Lung (tissue), 16 donors: ENCODE measurements around the gene KRT78. TPM values are rescaled to one million over a fixed set of nuclear protein-coding genes. Genes with fewer than 3 reads are reported as not detected.

Source experiments
- ATAC-seq: fragments of 200-7000 bp; cut with Tn5 transposase; one replicate; pipeline ENCODE4 v1.9.1; 2020; ENCODE audit warnings: moderate number of reproducible peaks; ENCODE audit not compliant: insufficient read depth, low FRiP score
- DNase-seq, 3 donors: peaks; one replicate each; pipeline ENCODE4 v3.0.0-alpha.2; 2013 to 2017
- H3K27ac ChIP-seq, 2 donors: one replicate each; pipeline ENCODE4 v1.5.1; 2013; ENCODE audit warnings: mild to moderate bottlenecking in 2 of 2, moderate library complexity in 2 of 2, control low read depth in 1 of 2, inconsistent platforms in 1 of 2, low read depth in 1 of 2, low read length in 1 of 2
- H3K27me3 ChIP-seq, 3 donors: one replicate each; pipeline ENCODE4 v1.5.1; 2013; ENCODE audit warnings: low read length in 2 of 3; ENCODE audit not compliant: control insufficient read depth in 3 of 3, insufficient read depth in 3 of 3
- H3K36me3 ChIP-seq, 4 donors: one replicate each; pipeline ENCODE4 v1.5.1; 2013; ENCODE audit warnings: low read length in 4 of 4, mild to moderate bottlenecking in 1 of 4, moderate library complexity in 1 of 4; ENCODE audit not compliant: control insufficient read depth in 4 of 4, insufficient read depth in 4 of 4
- H3K4me1 ChIP-seq, 5 donors: one replicate each; pipeline ENCODE4 v1.5.1; 2013; ENCODE audit warnings: low read length in 5 of 5, mild to moderate bottlenecking in 2 of 5, moderate library complexity in 1 of 5; ENCODE audit not compliant: control insufficient read depth in 5 of 5, insufficient read depth in 5 of 5
- H3K4me3 ChIP-seq: one replicate; pipeline ENCODE4 v1.5.1; 2013; ENCODE audit warnings: mild to moderate bottlenecking, control low read depth, moderate library complexity
- H3K9ac ChIP-seq, 2 donors: one replicate each; pipeline ENCODE4 v1.5.1; 2013; ENCODE audit warnings: low read length in 2 of 2, control low read depth in 1 of 2; ENCODE audit not compliant: insufficient read depth in 1 of 2
- H3K9me3 ChIP-seq, 4 donors: one replicate each; pipeline ENCODE4 v1.5.1; 2013; ENCODE audit warnings: low read length in 3 of 4, mild to moderate bottlenecking in 1 of 4, moderate library complexity in 1 of 4; ENCODE audit not compliant: control insufficient read depth in 4 of 4, insufficient read depth in 3 of 4
- WGBS, 2 donors: extraction: QIAGEN DNeasy Blood & Tissue Kit; methylation state at CpG; one replicate each; pipeline ENCODE4 v1.1.7; 2013; 5-methylcytosine and 5-hydroxymethylcytosine counted together
- long read RNA-seq, 5 donors: transcript quantifications; one replicate each; lab custom pipeline, GENCODE V29; 2026
- polyA plus RNA-seq, 2 donors: library from polyadenylated mRNA; stranded (reverse); fragments of 200-250 nt; gene quantifications; one replicate each; pipeline ENCODE4 v1.2.1, GENCODE V29; 2013
- total RNA-seq, 2 donors: library from RNA; depleted of rRNA in 1 of 2; stranded (reverse); fragments of >200 nt in 1 of 2; gene quantifications; one replicate each; pipeline ENCODE4 v1.2.1, GENCODE V29; 2014 to 2021
- TF ChIP-seq, protein P1 (sequence below): IDR thresholded peaks from 2 replicates; pipeline ENCODE4 v1.5.1; 2012; ENCODE audit warnings: mild to moderate bottlenecking; ENCODE audit errors: control extremely low read depth, extremely low read depth
- donor health status: control.
- donor health status: control.
- donor health status: Bipolar disorder and iron deficiency.
- donor health status: healthy.
- donor health status: DM: yes; HTN: yes; CAD: no.

The KRT78 gene, protein sequence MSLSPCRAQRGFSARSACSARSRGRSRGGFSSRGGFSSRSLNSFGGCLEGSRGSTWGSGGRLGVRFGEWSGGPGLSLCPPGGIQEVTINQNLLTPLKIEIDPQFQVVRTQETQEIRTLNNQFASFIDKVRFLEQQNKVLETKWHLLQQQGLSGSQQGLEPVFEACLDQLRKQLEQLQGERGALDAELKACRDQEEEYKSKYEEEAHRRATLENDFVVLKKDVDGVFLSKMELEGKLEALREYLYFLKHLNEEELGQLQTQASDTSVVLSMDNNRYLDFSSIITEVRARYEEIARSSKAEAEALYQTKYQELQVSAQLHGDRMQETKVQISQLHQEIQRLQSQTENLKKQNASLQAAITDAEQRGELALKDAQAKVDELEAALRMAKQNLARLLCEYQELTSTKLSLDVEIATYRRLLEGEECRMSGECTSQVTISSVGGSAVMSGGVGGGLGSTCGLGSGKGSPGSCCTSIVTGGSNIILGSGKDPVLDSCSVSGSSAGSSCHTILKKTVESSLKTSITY
- total RNA-seq (not detected), polyA plus RNA-seq (under 1 TPM; 0.02 to 0.65 TPM)
- long read RNA-seq, donor 1 = 0 reads
- long read RNA-seq, donor 2 = 0 reads
- long read RNA-seq, donor 3 = 0 reads
- long read RNA-seq, donor 4 = 0 reads
- long read RNA-seq, donor 5 = 0 reads

DNA sequence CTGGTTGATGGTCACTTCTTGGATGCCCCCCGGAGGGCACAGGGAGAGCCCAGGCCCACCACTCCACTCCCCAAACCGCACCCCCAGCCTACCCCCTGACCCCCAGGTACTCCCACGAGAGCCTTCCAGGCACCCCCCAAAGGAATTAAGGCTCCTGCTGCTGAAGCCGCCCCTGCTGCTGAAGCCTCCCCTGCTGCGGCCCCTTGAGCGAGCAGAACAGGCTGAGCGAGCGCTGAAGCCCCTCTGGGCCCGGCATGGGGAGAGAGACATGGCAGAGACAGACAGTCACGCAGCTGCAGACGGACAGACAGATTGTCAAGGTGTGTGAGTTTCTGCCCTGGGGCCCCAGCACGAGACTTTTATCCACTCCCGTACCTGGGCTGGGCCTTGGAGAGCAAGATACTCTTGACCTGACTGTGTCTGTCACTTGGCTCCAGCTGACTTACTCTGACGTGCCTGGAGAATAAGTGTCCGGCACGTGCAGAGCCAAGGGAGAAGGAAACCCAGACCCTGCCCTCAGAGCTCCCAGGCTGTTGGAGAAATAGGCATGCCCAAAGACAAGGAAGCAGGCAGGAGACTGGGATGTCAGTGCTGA is at the start of gene KRT78:
Gene KRT78, minus strand, starts transcription at position 334 of the 595 bp plus-strand sequence. Its CDS starts 64 bp downstream, at position 270.
- TF ChIP-seq, protein P1, sequence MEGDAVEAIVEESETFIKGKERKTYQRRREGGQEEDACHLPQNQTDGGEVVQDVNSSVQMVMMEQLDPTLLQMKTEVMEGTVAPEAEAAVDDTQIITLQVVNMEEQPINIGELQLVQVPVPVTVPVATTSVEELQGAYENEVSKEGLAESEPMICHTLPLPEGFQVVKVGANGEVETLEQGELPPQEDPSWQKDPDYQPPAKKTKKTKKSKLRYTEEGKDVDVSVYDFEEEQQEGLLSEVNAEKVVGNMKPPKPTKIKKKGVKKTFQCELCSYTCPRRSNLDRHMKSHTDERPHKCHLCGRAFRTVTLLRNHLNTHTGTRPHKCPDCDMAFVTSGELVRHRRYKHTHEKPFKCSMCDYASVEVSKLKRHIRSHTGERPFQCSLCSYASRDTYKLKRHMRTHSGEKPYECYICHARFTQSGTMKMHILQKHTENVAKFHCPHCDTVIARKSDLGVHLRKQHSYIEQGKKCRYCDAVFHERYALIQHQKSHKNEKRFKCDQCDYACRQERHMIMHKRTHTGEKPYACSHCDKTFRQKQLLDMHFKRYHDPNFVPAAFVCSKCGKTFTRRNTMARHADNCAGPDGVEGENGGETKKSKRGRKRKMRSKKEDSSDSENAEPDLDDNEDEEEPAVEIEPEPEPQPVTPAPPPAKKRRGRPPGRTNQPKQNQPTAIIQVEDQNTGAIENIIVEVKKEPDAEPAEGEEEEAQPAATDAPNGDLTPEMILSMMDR = no peak
- Histone ChIP-seq H3K27ac (no peak within 1 kb of the TSS), H3K9me3 (no peaks in the 10 kb centered on the region), H3K27me3 (peaks cover 0 to 18% (median 4%) of the 10 kb centered on the region in 3 donors), H3K9ac (no peak within 1 kb of the TSS), H3K4me3 (no peak within 1 kb of the TSS), H3K36me3 (no peaks in the 10 kb centered on the region), H3K4me1 (peaks cover 0 to 5% (median 0%) of the 10 kb centered on the region in 5 donors)
- DNase-seq (no peak), ATAC-seq (no peak)
- 80 to 86% methylated on average over 16 of the region's 16 CpGs for WGBS, 2 donors

- no peak overlapping the region for H3K9ac ChIP-seq
- ATAC-seq (no peak), DNase-seq (no peak)
- H3K27me3 ChIP-seq = no peaks in the 10 kb centered on the region
- 63 to 89% methylated on average over 3 of the region's 3 CpGs for WGBS, 2 donors
- no peak overlapping the region for H3K4me3 ChIP-seq
- H3K36me3 ChIP-seq = peaks cover 0 to 18% (median 0%) of the 10 kb centered on the region in 4 donors
- no peaks in the 10 kb centered on the region for H3K9me3 ChIP-seq
- TF ChIP-seq, protein P1 = no peak
- no peak overlapping the region for H3K27ac ChIP-seq
- peaks cover 0 to 6% (median 0%) of the 10 kb centered on the region in 5 donors for H3K4me1 ChIP-seq
Measured at GRCh38 chr12:52896190-52897100, 47.7 kb upstream of the KRT78 start.

DNA sequence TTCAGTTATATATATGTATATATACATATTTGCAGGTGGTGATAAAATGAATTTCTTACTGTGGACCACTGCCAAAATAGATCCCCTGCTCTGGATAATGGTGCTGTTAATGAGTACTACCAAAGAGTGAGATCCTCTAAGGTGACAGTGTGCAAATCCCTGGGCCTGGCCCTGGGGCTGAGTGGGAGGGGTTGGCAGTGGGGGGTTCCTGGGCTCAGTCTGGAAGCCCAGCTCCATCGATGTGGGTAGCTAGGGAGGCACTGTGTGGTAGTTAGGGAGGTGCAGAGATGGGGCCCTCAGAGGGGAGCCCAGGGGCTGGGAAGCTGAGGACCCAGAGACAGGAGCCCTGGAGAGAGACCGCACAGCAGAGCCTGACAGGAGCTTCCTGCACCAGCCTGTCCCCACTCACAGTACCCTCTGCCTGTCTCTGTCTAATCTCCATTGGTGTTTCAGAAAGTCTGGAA is 47.0 kb upstream of the KRT78 start:
- DNase-seq (no peak), ATAC-seq (no peak)
- Histone ChIP-seq H3K27ac (no peak overlapping the region), H3K36me3 (peaks cover 0 to 18% (median 0%) of the 10 kb centered on the region in 4 donors), H3K9me3 (no peaks in the 10 kb centered on the region), H3K4me1 (peaks cover 0 to 5% (median 0%) of the 10 kb centered on the region in 5 donors), H3K4me3 (no peak overlapping the region), H3K9ac (no peak overlapping the region), H3K27me3 (no peaks in the 10 kb centered on the region)
- 59 to 70% methylated on average over 2 of the region's 2 CpGs for WGBS, 2 donors
- TF ChIP-seq, protein P1 = no peak
